GM08714 (cell line): ENCODE results near the gene CDC42BPB.

ENCODE experiments used
- H3K4me3 ChIP-seq: fragments of 200-500 bp; sonication (Bioruptor generic); 2 replicates; pipeline ENCODE4 v1.5.1; 2014; ENCODE audit warnings: mild to moderate bottlenecking, low read length, inconsistent platforms
- ZNF274 ChIP-seq: IDR thresholded peaks from 2 replicates; pipeline ENCODE4 v1.6.1; 2012; ENCODE audit warnings: mild to moderate bottlenecking, low read depth, low read length

Gene CDC42BPB

GRCh38 chr14:102999227-102999895 lies 58.0 kb downstream of the CDC42BPB start:
- H3K4me3 ChIP-seq, result no peak overlapping the region
- no peak for TF ChIP-seq ZNF274

- no peak overlapping the region for H3K4me3 ChIP-seq
- no peak for TF ChIP-seq ZNF274
These were observed 59.0 kb downstream of the CDC42BPB start for GRCh38 chr14:102998393-102998792.

DNA sequence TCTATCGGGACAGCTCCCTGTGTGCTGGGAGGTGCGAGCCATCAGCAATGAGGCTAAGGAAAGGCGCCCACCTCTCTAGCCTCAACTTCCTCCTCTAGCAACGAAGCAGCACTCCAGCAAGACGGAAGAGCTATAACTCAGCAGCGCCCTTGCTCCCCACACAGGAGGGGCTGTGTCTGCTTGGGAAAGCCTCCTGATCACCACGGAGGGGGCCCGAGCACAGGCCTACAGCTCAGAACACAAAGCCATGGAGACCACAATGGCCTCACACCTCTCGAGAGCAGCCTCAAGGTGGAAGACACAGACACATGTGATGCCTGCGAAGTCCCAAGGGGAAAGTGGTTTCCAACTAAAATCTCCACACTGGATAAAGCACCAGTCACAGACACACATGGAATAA lies 60.4 kb downstream of the CDC42BPB start:
- TF ChIP-seq ZNF274, result no peak
- no peak overlapping the region for H3K4me3 ChIP-seq

DNA sequence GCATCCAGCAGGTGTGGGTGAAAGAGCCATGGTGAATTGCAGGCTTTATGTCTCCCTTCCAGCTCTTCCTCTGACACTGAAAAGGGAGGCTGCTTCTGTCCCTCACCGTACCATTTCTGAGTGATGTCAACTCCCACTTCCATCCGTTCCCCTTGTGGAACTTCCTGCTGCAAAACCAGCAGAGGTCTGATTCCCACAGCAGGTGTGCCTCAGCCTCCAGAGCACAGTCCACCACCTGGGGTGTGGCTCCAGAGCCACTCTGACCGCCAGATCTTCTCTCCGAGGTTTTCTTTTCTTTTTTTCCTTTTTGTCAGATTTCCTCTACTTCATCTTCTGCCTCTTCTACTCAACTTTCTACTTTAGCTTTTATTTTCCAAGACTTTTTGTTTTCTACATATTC lies 62.7 kb downstream of the CDC42BPB start:
- TF ChIP-seq ZNF274, result no peak
- H3K4me3 ChIP-seq, result no peak overlapping the region

DNA sequence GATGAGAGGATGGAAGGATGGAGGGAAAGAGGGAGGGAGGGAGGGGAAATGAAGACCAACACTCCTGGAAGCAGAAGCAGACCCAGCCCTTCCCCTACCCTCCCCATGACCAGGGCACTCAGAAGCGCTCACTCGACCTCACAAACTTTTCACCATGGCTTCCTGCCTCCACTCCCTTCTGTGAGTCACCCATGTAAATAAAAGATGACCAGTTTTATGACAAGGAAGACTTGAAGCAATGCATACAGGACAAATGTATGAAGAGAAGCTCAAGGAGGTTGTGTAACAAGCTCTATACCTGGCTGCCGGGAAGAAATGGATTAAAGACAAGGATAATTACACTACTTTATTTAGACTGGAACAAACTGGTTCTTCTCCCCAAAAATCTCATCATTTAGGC lies 63.8 kb downstream of the CDC42BPB start:
- no peak overlapping the region for H3K4me3 ChIP-seq
- TF ChIP-seq ZNF274, result no peak

GRCh38 chr14:102991376-102991775 lies 66.0 kb downstream of the CDC42BPB start:
- no peak for TF ChIP-seq ZNF274

DNA sequence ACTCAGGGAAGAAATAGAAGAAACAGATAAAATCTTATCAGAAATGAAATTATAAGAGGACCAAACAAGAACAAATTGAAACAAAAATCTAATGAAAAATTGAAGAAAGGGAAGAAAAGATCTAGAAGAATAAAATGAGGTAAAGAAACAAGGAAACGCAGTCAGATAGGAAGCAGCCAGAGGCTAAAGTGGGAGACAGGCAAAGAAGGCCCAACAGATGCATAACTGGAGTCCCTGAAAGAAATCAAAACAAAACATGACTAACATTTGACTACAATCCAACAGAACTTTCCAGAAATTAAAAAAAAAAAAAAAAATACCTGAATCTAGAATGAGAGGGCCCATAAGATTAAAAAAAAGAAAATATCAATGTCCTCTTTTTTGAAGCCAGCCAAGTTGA lies 69.3 kb downstream of the CDC42BPB start:
- H3K4me3 ChIP-seq, result no peak overlapping the region
- no peak for TF ChIP-seq ZNF274

More at GRCh38 chr14:102991376-102991775, 66.0 kb downstream of the CDC42BPB start:
- no peak overlapping the region for H3K4me3 ChIP-seq

GRCh38 chr14:102986810-102987579 lies 70.4 kb downstream of the CDC42BPB start:
- no peak for TF ChIP-seq ZNF274
- H3K4me3 ChIP-seq, result no peak overlapping the region

GRCh38 chr14:102985665-102986064 lies 71.7 kb downstream of the CDC42BPB start:
- TF ChIP-seq ZNF274, result no peak
- H3K4me3 ChIP-seq, result no peak overlapping the region

GRCh38 chr14:102984336-102985102 lies 72.8 kb downstream of the CDC42BPB start:
- H3K4me3 ChIP-seq, result no peak overlapping the region
- TF ChIP-seq ZNF274, result no peak

DNA sequence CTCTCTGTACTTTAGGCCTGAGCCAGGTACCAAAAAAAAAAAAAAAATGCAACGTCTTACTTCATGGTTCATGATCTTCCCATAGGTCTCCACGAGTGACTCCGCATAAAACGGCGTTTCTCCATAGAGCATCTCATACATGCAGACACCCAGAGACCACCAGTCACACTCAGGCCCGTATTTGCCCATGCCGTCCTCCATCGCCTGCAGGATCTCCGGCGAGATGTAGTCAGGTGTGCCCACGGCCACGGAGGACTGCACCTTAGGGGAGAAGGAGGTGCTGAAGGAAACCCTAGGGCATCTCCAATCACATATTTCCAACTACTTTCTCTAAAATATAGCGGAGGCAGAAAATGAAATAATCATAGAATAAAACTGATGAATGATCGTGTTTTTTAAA lies 73.9 kb downstream of the CDC42BPB start:
- no peak for TF ChIP-seq ZNF274
- no peak overlapping the region for H3K4me3 ChIP-seq

GRCh38 chr14:102982852-102983470 lies 74.4 kb downstream of the CDC42BPB start:
- TF ChIP-seq ZNF274, result no peak
- H3K4me3 ChIP-seq, result no peak overlapping the region

GRCh38 chr14:102980409-102980810 lies 76.9 kb downstream of the CDC42BPB start:
- no peak for TF ChIP-seq ZNF274
- no peak overlapping the region for H3K4me3 ChIP-seq

DNA sequence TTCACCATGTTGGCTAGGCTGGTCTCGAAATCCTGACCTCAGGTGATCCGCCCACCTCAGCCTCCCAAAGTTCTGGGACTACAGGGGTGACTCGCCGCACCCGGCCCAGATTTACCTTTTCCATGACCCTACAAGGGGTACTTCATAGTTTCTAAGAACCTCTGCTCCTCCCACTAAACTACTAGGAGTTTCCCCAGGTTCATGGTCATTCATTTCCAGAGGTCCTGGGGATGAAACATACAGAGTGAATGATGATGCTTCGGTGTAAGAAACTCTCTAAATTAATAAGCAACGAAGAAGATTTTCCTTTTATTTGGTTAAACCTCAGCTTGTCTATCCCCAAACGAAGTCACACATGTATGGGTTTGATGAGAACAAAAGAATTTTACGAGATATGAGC lies 77.9 kb downstream of the CDC42BPB start:
- TF ChIP-seq ZNF274, result no peak

More for the DNA sequence above, 77.9 kb downstream of the CDC42BPB start:
- H3K4me3 ChIP-seq, result no peak overlapping the region
